ES-I3 (cell line): Measurements from ENCODE around the gene GLIS1.

Experiments
- H3K36me3 ChIP-seq: 2 replicates; pipeline ENCODE4 v1.6.1; 2013; ENCODE audit warnings: mild to moderate bottlenecking, low read length, control low read depth, moderate library complexity; ENCODE audit not compliant: insufficient read depth
- H3K4me1 ChIP-seq: 2 replicates; pipeline ENCODE4 v1.6.1; 2013; ENCODE audit warnings: mild to moderate bottlenecking, control low read depth, low read length; ENCODE audit not compliant: insufficient read depth
- H3K9ac ChIP-seq: 2 replicates; pipeline ENCODE4 v1.6.1; 2013; ENCODE audit warnings: low read depth, mild to moderate bottlenecking, low read length, moderate library complexity
- H3K9me3 ChIP-seq: 2 replicates; pipeline ENCODE4 v1.6.1; 2013; ENCODE audit warnings: mild to moderate bottlenecking, low read length, moderate library complexity; ENCODE audit not compliant: control insufficient read depth, insufficient read depth

GLIS1 gene

GRCh38 chr1:53575141-53575954, 163.6 kb downstream of the GLIS1 start:
- Histone ChIP-seq H3K9ac (no peak overlapping the region), H3K36me3 (no peaks in the 10 kb centered on the region), H3K9me3 (no peaks in the 10 kb centered on the region), H3K4me1 (peaks cover 11% of the 10 kb centered on the region; the same call in 1 of the 2 replicates)

DNA sequence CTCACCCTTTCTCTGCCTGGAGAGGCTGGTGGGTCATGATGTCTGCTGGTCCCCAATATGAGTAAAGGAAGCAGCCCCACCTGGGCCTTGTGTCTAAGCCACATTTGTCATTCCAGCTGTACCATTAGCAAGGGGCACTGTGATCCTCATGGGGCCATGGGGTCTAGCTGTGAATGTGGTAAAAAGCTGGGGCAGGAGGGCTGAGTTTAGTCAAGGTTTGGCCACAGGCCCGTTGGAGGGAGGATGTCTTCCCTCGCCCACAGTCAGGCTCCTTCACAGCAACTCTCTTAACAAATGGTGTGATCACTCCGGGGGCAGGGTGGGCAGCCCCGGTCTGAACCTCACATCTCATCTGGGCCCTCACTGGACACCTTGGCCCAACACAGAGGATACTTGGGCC, 164.3 kb downstream of the GLIS1 start:
- Histone ChIP-seq H3K9ac (no peak overlapping the region), H3K36me3 (no peaks in the 10 kb centered on the region), H3K9me3 (no peaks in the 10 kb centered on the region), H3K4me1 (peaks cover 11% of the 10 kb centered on the region; the same call in 1 of the 2 replicates)

GRCh38 chr1:53573931-53574330, 165.0 kb downstream of the GLIS1 start:
- Histone ChIP-seq H3K4me1 (peaks cover 11% of the 10 kb centered on the region; the same call in 1 of the 2 replicates), H3K9me3 (no peaks in the 10 kb centered on the region), H3K9ac (no peak overlapping the region), H3K36me3 (no peaks in the 10 kb centered on the region)

GRCh38 chr1:53573522-53573921, 165.4 kb downstream of the GLIS1 start:
- H3K4me1 ChIP-seq = peaks cover 11% of the 10 kb centered on the region; the same call in 1 of the 2 replicates
- H3K9me3 ChIP-seq = no peaks in the 10 kb centered on the region
- no peak overlapping the region for H3K9ac ChIP-seq
- no peaks in the 10 kb centered on the region for H3K36me3 ChIP-seq

- Histone ChIP-seq H3K36me3 (no peaks in the 10 kb centered on the region), H3K9me3 (peaks cover 1% of the 10 kb centered on the region), H3K9ac (no peak overlapping the region), H3K4me1 (peaks cover 11% of the 10 kb centered on the region; the same call in 1 of the 2 replicates)
Observed at GRCh38 chr1:53572815-53573173, 166.2 kb downstream of the GLIS1 start.

DNA sequence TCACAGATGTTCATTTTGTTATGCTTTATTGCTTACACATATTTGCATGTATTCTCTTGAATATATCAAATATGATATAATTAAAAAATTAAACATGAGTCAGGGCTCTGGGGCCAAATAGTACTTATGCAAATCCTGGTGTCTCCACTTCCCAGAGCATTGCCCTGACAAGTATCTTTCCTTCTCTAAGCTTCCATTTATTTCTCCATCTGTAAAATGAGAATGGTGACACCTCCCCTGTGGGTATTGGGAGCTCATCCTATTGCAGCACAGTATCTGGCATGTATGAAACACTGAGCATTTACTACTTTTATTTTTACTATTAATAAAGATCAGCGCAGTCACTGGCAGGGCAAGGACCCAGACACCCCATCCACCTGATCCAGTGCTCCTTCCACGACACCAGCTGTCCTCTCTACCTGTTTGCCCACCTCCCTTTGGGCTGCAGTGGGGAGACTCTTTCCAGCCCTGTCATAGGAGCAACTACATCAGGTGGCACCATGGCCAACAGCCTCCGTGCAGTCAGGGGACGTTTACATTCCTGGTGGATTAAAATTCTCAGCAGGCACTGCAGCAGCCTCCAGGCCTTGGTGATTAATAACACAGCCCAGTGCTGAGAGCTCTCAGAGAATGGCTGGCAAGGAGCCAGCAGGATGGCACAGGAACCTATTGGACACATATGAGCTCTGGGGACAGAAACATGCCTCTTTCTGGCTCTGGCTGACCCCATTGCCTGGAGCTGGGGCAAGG, 166.7 kb downstream of the GLIS1 start:
- peaks cover 4% of the 10 kb centered on the region for H3K9me3 ChIP-seq
- H3K4me1 ChIP-seq = peaks cover 11% of the 10 kb centered on the region; the same call in 1 of the 2 replicates
- H3K9ac ChIP-seq = no peak overlapping the region
- no peaks in the 10 kb centered on the region for H3K36me3 ChIP-seq

GRCh38 chr1:53568540-53568939, 170.4 kb downstream of the GLIS1 start:
- Histone ChIP-seq H3K36me3 (no peaks in the 10 kb centered on the region), H3K9ac (no peak overlapping the region), H3K4me1 (peaks cover 4% of the 10 kb centered on the region; the same call in 1 of the 2 replicates), H3K9me3 (peaks cover 4% of the 10 kb centered on the region)

DNA sequence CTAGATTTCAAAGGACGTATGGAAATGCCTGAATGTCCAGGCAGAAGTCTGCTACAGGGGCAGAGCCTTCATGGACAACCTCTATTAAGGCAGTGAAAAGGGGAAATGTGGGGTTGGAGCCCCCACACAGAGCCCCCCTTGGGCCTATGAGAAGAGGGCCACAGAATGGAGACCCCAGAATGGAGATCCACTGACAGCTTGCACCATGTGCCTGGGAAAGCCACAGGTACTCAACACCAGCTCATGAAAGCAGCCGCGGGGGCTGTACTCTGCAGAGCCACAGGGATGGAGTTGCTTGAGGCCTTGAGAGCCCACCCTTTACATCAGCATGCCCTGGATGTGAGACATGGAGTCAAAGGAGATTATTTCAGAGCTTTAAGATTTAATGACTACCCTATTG, 171.1 kb downstream of the GLIS1 start:
- Histone ChIP-seq H3K4me1 (peaks cover 4% of the 10 kb centered on the region; the same call in 1 of the 2 replicates), H3K9ac (no peak overlapping the region), H3K36me3 (no peaks in the 10 kb centered on the region), H3K9me3 (peaks cover 4% of the 10 kb centered on the region)

DNA sequence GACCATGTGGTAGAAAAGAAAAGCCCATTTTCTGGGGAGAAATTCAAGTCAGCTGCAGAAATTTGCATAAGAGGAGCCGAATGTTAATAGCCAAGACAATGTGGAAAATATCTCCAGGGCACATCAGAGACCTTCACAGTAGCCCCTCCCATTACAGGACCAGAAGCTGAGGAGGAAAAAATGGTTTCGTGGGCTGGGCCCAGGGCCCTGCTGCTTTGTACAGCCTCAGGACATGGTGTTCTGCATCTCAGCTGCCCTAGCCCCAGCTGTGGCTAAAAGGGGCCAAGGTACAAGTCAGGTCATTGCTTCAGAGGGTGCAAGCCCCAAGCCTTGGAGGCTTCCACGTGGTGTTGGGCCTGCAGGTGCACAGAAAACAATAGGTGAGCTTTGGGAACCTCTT, 171.5 kb downstream of the GLIS1 start:
- H3K9ac ChIP-seq = no peak overlapping the region
- peaks cover 4% of the 10 kb centered on the region for H3K9me3 ChIP-seq
- H3K4me1 ChIP-seq = peaks cover 1% of the 10 kb centered on the region; the same call in 1 of the 2 replicates
- H3K36me3 ChIP-seq = no peaks in the 10 kb centered on the region

DNA sequence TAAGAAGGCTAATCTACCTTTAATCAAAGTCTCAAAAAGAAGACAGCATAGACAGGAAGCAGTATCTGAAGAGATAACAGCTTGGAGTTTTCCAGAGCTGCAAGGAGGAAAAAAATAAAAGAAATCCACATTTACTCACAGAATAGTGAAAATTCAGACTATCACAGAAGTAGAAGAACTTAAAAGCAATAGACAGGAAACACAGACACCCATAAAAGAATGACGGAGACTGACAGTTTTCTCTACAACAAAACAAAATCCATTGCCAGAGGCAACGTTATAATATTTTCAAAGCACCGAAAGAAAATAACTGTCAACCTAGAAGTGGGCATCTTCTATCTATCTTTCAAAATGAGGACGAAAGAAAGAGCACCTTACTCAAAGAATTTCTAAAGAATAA, 175.4 kb downstream of the GLIS1 start:
- peaks cover 4% of the 10 kb centered on the region for H3K9me3 ChIP-seq
- H3K36me3 ChIP-seq = no peaks in the 10 kb centered on the region
- H3K4me1 ChIP-seq = no peaks in the 10 kb centered on the region
- no peak overlapping the region for H3K9ac ChIP-seq

GRCh38 chr1:53562981-53563379, 176.0 kb downstream of the GLIS1 start:
- no peak overlapping the region for H3K9ac ChIP-seq
- no peaks in the 10 kb centered on the region for H3K4me1 ChIP-seq
- no peaks in the 10 kb centered on the region for H3K36me3 ChIP-seq
- H3K9me3 ChIP-seq = peaks cover 4% of the 10 kb centered on the region

GRCh38 chr1:53562291-53562980, 176.5 kb downstream of the GLIS1 start:
- no peaks in the 10 kb centered on the region for H3K4me1 ChIP-seq
- H3K36me3 ChIP-seq = no peaks in the 10 kb centered on the region
- no peaks in the 10 kb centered on the region; the same call in 1 of the 2 replicates for H3K9me3 ChIP-seq
- no peak overlapping the region for H3K9ac ChIP-seq

GRCh38 chr1:53561503-53562105, 177.4 kb downstream of the GLIS1 start:
- no peaks in the 10 kb centered on the region for H3K4me1 ChIP-seq
- H3K9me3 ChIP-seq = no peaks in the 10 kb centered on the region; the same call in 1 of the 2 replicates
- H3K36me3 ChIP-seq = no peaks in the 10 kb centered on the region
- H3K9ac ChIP-seq = no peak overlapping the region
